Vagina (tissue), 2 donors: Measurements from ENCODE around the gene COMTD1. TPM values are rescaled to one million over a fixed set of nuclear protein-coding genes. Genes with fewer than 3 reads are reported as not detected.

Experiments used
- DNase-seq, 2 donors: peaks; one replicate each; pipeline ENCODE4 v3.0.0-alpha.2; 2017; ENCODE audit errors: extremely low spot score in 2 of 2
- H3K27ac ChIP-seq: fragments of 200-600 bp; sonication (generic); one replicate; pipeline ENCODE4 v1.5.1; 2019
- H3K27me3 ChIP-seq: fragments of 200-600 bp; sonication (generic); one replicate; pipeline ENCODE4 v1.5.1; 2019
- H3K36me3 ChIP-seq, 2 donors: fragments of 200-600 bp; sonication (generic); one replicate each; pipeline ENCODE4 v1.5.1; 2017 to 2019
- H3K4me1 ChIP-seq: fragments of 200-600 bp; sonication (generic); one replicate; pipeline ENCODE4 v1.5.1; 2019
- H3K4me3 ChIP-seq, 2 donors: fragments of 200-600 bp; sonication (generic); 1 replicate in 1 of 2; 2 replicates in 1 of 2; pipeline ENCODE4 v1.5.1; 2016 to 2019
- H3K9me3 ChIP-seq: fragments of 200-600 bp; sonication (generic); one replicate; pipeline ENCODE4 v1.5.1; 2019
- POLR2A ChIP-seq, 2 donors: fragments of 450-650 bp; IDR thresholded peaks; one replicate each; pipeline ENCODE4 v1.6.1; 2017; ENCODE audit warnings: antibody characterized with exemption in 2 of 2, mild to moderate bottlenecking in 2 of 2, moderate library complexity in 2 of 2
- POLR2AphosphoS5 ChIP-seq, 2 donors: sonication (generic); formaldehyde crosslinking; IDR thresholded peaks; one replicate each; pipeline ENCODE4 v1.9.0; 2017; ENCODE audit warnings: antibody characterized with exemption in 2 of 2, mild to moderate bottlenecking in 2 of 2, low read depth in 1 of 2; ENCODE audit not compliant: insufficient read depth in 1 of 2
- intact Hi-C: fragments of 100-400 bp; cut with DNase I; formaldehyde crosslinking; loops from one replicate; pipeline ENCODE4 v1.15.1; 2023
- total RNA-seq: library from RNA; depleted of rRNA; stranded (reverse); fragments of >200 nt; gene quantifications from one replicate; pipeline ENCODE4 v1.2.3, GENCODE V29; 2016
- TF ChIP-seq, protein P1 (sequence below), 3 experiments: fragments of 450-650 bp in 2 of 3; fragments of 200-600 bp in 1 of 3; sonication (generic) in 1 of 3; IDR thresholded peaks; one replicate each; pipeline ENCODE4 v1.5.1; 2017 to 2019; ENCODE audit warnings: antibody characterized with exemption in 3 of 3, mild to moderate bottlenecking in 2 of 3, moderate library complexity in 2 of 3

Gene COMTD1
- total RNA-seq, 1 donor from 2014 or later = 80.0 TPM

DNA sequence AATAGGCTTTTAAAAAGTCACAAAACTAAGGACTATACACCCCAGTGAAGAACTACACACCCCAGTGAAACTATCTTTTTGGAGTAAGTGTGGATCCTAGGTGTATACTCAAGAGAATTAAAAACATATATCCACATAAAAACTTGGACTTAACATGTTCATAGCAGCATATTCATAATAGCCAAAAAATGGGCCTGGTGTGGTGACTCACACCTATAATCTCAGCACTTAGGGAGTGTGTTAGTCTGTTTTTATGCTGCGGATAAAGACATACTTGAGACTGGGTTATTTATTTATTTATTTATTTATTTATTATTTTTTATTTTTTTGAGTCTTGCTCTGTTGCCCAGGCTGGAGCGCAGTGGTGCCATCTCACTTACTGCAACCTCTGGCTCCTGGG lies 19.0 kb upstream of the COMTD1 start:
- no peaks in the 10 kb centered on the region for H3K36me3 ChIP-seq
- H3K4me3 ChIP-seq = no peak overlapping the region
- no peaks in the 10 kb centered on the region for H3K9me3 ChIP-seq
- TF ChIP-seq, protein P1, sequence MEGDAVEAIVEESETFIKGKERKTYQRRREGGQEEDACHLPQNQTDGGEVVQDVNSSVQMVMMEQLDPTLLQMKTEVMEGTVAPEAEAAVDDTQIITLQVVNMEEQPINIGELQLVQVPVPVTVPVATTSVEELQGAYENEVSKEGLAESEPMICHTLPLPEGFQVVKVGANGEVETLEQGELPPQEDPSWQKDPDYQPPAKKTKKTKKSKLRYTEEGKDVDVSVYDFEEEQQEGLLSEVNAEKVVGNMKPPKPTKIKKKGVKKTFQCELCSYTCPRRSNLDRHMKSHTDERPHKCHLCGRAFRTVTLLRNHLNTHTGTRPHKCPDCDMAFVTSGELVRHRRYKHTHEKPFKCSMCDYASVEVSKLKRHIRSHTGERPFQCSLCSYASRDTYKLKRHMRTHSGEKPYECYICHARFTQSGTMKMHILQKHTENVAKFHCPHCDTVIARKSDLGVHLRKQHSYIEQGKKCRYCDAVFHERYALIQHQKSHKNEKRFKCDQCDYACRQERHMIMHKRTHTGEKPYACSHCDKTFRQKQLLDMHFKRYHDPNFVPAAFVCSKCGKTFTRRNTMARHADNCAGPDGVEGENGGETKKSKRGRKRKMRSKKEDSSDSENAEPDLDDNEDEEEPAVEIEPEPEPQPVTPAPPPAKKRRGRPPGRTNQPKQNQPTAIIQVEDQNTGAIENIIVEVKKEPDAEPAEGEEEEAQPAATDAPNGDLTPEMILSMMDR (IDR thresholded peaks at IDR 0.05) = no peak
- TF ChIP-seq POLR2AphosphoS5 (IDR thresholded peaks at IDR 0.05; ENCODE audit: insufficient read depth in 1 of 2, low read depth in 1 of 2) (no peak), POLR2A (IDR thresholded peaks at IDR 0.05) (no peak)
- no peak overlapping the region for H3K27ac ChIP-seq
- no peaks in the 10 kb centered on the region for H3K27me3 ChIP-seq
- DNase-seq = no peak
- intact Hi-C loops = no loop called here
- H3K4me1 ChIP-seq = no peaks in the 10 kb centered on the region

GRCh38 chr10:75253281-75254220 lies 17.8 kb upstream of the COMTD1 start:
- H3K4me3 ChIP-seq = no peak overlapping the region
- no peaks in the 10 kb centered on the region for H3K27me3 ChIP-seq
- H3K27ac ChIP-seq = no peak overlapping the region
- intact Hi-C loops = no loop called here
- TF ChIP-seq, protein P1 (IDR thresholded peaks at IDR 0.05) = no peak
- TF ChIP-seq POLR2A (IDR thresholded peaks at IDR 0.05) (no peak), POLR2AphosphoS5 (IDR thresholded peaks at IDR 0.05; ENCODE audit: insufficient read depth in 1 of 2, low read depth in 1 of 2) (peak in 1 of 2 donors; percentile 20)
- DNase-seq = no peak
- no peaks in the 10 kb centered on the region for H3K9me3 ChIP-seq
- H3K4me1 ChIP-seq = no peaks in the 10 kb centered on the region
- no peaks in the 10 kb centered on the region for H3K36me3 ChIP-seq

- no peak for DNase-seq
- H3K27ac ChIP-seq = no peak overlapping the region
- no peaks in the 10 kb centered on the region for H3K9me3 ChIP-seq
- no peaks in the 10 kb centered on the region for H3K36me3 ChIP-seq
- H3K4me1 ChIP-seq = peaks cover 9% of the 10 kb centered on the region
- H3K27me3 ChIP-seq = no peaks in the 10 kb centered on the region
- intact Hi-C loops = no loop called here
- no peak overlapping the region for H3K4me3 ChIP-seq
- TF ChIP-seq POLR2A (IDR thresholded peaks at IDR 0.05) = no peak
- TF ChIP-seq POLR2AphosphoS5 (IDR thresholded peaks at IDR 0.05; ENCODE audit: insufficient read depth in 1 of 2, low read depth in 1 of 2) = no peak
- TF ChIP-seq, protein P1 (IDR thresholded peaks at IDR 0.05) = no peak
Measured at GRCh38 chr10:75250934-75251333, 15.2 kb upstream of the COMTD1 start.

DNA sequence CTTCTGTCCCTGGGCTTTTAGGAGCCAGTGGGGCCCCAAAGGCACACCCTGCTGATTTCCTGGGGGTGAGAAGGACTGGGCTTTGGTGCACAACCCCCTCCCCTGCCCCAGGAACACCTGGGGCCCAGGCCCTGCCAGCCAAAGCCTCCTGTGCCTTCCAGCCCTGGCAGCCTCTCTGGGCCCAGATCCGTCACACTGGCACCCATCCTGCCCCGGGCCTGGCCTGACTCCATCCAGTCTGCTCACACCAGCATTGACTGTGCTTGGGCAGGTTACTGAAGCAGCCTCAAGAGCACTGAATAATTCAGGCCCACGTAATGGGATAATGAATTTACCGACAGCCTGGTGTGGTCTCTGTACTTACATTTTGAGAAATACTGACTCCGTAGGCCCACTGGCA lies 12.0 kb upstream of the COMTD1 start:
- Histone ChIP-seq H3K36me3 (no peaks in the 10 kb centered on the region), H3K9me3 (no peaks in the 10 kb centered on the region), H3K4me1 (peaks cover 24% of the 10 kb centered on the region), H3K27ac (peak overlapping the region; percentile 42), H3K4me3 (no peak overlapping the region), H3K27me3 (no peaks in the 10 kb centered on the region)
- no peak for DNase-seq
- intact Hi-C loops = no loop called here
- TF ChIP-seq, protein P1 (IDR thresholded peaks at IDR 0.05) = no peak
- TF ChIP-seq POLR2AphosphoS5 (IDR thresholded peaks at IDR 0.05; ENCODE audit: insufficient read depth in 1 of 2, low read depth in 1 of 2) (no peak), POLR2A (IDR thresholded peaks at IDR 0.05) (no peak)

DNA sequence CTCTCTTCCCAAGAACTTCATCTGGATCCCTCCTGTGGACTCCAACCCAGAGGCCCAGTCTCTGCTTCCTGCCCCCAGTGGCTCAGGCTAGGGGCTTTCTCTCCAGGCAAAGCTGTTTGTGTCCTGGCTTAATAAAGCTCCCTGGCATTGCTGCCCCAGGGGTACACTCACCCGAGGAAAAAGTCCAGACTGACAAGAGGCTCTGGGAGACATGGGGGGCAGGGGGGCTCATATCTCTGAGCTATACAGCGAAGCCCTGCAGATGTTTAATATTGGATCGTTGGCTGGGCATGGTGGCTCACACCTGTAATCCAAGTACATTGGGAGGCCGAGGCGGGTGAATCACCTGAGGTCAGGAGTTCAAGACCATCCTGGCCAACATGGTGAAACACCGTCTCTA lies 10.7 kb upstream of the COMTD1 start:
- DNase-seq = no peak
- Histone ChIP-seq H3K4me1 (peaks cover 24% of the 10 kb centered on the region), H3K36me3 (no peaks in the 10 kb centered on the region), H3K27me3 (no peaks in the 10 kb centered on the region), H3K4me3 (no peak overlapping the region), H3K27ac (peak overlapping the region; percentile 17), H3K9me3 (no peaks in the 10 kb centered on the region)
- TF ChIP-seq, protein P1 (IDR thresholded peaks at IDR 0.05) = no peak
- no peak for TF ChIP-seq POLR2AphosphoS5 (IDR thresholded peaks at IDR 0.05; ENCODE audit: insufficient read depth in 1 of 2, low read depth in 1 of 2)
- no peak for TF ChIP-seq POLR2A (IDR thresholded peaks at IDR 0.05)
- intact Hi-C loops = no loop called here
